Measurements from ENCODE around the gene ARPC5.

GRCh38 chr1:183572721-183573120, 62.9 kb downstream of the ARPC5 start:
- TF ChIP-seq ISL1 (CRISPR knock-in tag; IDR thresholded peaks at IDR 0.05) = no peak
- TF ChIP-seq SNAI2 (CRISPR knock-in tag; IDR thresholded peaks at IDR 0.05) = no peak
- TF ChIP-seq ARNTL (CRISPR knock-in tag; IDR thresholded peaks at IDR 0.05; ENCODE audit: borderline replicate concordance, low read depth) = no peak

All from SK-N-SH treated with all-trans-retinoic acid at 6 μM for 48 hours (cell line).